ENCODE measurements around the gene NAA25. TPM values are rescaled to one million over a fixed set of nuclear protein-coding genes. Genes with fewer than 3 reads are reported as not detected.

NAA25 gene
- total and polyA plus RNA-seq, 2 donors (not counting 3 experiments of a cell fraction or from before 2014, with no cell fraction given): 5.3 to 25.5 TPM

DNA sequence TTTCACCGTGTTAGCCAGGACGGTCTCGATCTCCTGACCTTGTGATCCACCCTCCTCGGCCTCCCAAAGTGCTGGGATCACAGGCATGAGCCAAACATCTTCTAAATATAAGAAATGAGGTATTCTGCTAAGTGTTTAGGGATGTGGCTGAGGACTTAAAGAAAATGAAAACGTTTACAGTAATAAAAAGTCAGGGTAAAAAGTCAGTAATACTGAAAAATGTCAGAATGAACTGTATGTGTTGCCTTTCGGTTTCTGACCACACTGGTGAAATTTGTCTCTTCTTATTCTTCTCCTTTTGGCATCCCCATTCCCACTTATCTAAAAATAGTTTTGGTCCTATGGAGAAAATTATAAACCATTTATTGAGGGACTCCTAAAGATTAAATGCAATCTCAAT lies 116.1 kb downstream of the NAA25 start:
- intact Hi-C loops (cut with micrococcal nuclease): no loop called here
- DNase-seq (ENCODE audit: low read depth, low spot score) (no peak), FAIRE-seq (no peak)
- H3K4me1 ChIP-seq (ENCODE audit: control insufficient read depth, extremely low read depth, insufficient read depth, low read length): no peaks in the 10 kb centered on the region
- no peaks in the 10 kb centered on the region for H3K79me2 ChIP-seq (ENCODE audit: control insufficient read depth, insufficient read depth, low read length)
- no peaks in the 10 kb centered on the region for H3K27me3 ChIP-seq (ENCODE audit: control insufficient read depth in 2 of 2, insufficient read depth in 2 of 2, low read length in 2 of 2)
- ChIA-PET POLR2A (no interaction called here), CTCF (interaction anchor here (1.5 kb wide), 1 partner anchor 133 kb away, joined by 3 read pairs; no protein-coding TSS in a partner anchor)
- TF ChIP-seq, protein P1, sequence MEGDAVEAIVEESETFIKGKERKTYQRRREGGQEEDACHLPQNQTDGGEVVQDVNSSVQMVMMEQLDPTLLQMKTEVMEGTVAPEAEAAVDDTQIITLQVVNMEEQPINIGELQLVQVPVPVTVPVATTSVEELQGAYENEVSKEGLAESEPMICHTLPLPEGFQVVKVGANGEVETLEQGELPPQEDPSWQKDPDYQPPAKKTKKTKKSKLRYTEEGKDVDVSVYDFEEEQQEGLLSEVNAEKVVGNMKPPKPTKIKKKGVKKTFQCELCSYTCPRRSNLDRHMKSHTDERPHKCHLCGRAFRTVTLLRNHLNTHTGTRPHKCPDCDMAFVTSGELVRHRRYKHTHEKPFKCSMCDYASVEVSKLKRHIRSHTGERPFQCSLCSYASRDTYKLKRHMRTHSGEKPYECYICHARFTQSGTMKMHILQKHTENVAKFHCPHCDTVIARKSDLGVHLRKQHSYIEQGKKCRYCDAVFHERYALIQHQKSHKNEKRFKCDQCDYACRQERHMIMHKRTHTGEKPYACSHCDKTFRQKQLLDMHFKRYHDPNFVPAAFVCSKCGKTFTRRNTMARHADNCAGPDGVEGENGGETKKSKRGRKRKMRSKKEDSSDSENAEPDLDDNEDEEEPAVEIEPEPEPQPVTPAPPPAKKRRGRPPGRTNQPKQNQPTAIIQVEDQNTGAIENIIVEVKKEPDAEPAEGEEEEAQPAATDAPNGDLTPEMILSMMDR (IDR thresholded peaks at IDR 0.05; ENCODE audit: extremely low read depth in 1 of 2, insufficient read depth in 1 of 2, low read depth in 1 of 2, low read length in 2 of 2): no peak
- TF ChIP-seq, protein P2, sequence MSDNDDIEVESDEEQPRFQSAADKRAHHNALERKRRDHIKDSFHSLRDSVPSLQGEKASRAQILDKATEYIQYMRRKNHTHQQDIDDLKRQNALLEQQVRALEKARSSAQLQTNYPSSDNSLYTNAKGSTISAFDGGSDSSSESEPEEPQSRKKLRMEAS (IDR thresholded peaks at IDR 0.05; ENCODE audit: insufficient read depth, insufficient read length): no peak
- no peak for TF ChIP-seq FOS (IDR thresholded peaks at IDR 0.05; ENCODE audit: borderline replicate concordance, insufficient read depth, low read length)
- TF ChIP-seq POLR2A (IDR thresholded peaks at IDR 0.05; ENCODE audit: low read depth, low read length): no peak
- no peak for TF ChIP-seq EZH2 (IDR thresholded peaks at IDR 0.05; ENCODE audit: borderline replicate concordance, low read depth, low read length, severe bottlenecking)
- TF ChIP-seq JUN (IDR thresholded peaks at IDR 0.05; ENCODE audit: borderline replicate concordance, insufficient read depth, insufficient read length, low read depth): no peak
- no peak for TF ChIP-seq POLR2AphosphoS5 (IDR thresholded peaks at IDR 0.05; ENCODE audit: insufficient read depth, low read depth, low read length)
- no peak for TF ChIP-seq GATA2 (IDR thresholded peaks at IDR 0.05; ENCODE audit: insufficient read depth, insufficient read length, low read depth, low read length)
- TF ChIP-seq MYC (IDR thresholded peaks at IDR 0.05; ENCODE audit: low read depth, low read length): no peak
- H3K36me3 ChIP-seq (ENCODE audit: control insufficient read depth in 2 of 2, extremely low read depth in 1 of 2, insufficient read depth in 2 of 2, low read length in 2 of 2): no peaks in the 10 kb centered on the region
- no TSS peak for BruUV-seq (replicated peaks)
- H3K9me3 ChIP-seq (replicated peaks; ENCODE audit: control insufficient read depth, insufficient read depth, low read length): no peaks in the 10 kb centered on the region
- H3K4me3 ChIP-seq (replicated peaks in 1 of 3; ENCODE audit: insufficient read depth in 1 of 3, low read depth in 1 of 3, low read length in 3 of 3): no peak overlapping the region
- H3K27ac ChIP-seq (ENCODE audit: insufficient read depth, low read depth, low read length): no peak overlapping the region
- no peaks in the 10 kb centered on the region for H4K20me1 ChIP-seq (replicated peaks; ENCODE audit: control insufficient read depth, extremely low read depth, insufficient read depth, low read length)
- dilution Hi-C loops (cut with MboI; ENCODE audit: extremely low pct_ligation_motif_present, low sequenced_read_pairs): no loop called here
- H3K9me1 ChIP-seq (replicated peaks; ENCODE audit: control insufficient read depth, extremely low read depth, insufficient read depth, low read length): no peaks in the 10 kb centered on the region
- H2AFZ ChIP-seq (ENCODE audit: low read depth, low read length): no peak overlapping the region
- H3K9ac ChIP-seq (replicated peaks; ENCODE audit: extremely low read depth, insufficient read depth, low read length): no peak overlapping the region
- no peak overlapping the region for H3K4me2 ChIP-seq (ENCODE audit: insufficient read depth, low read length)

Data from endothelial cell of umbilical vein (primary cell).